ENCODE results near the gene ZNF385D. TPM values are rescaled to one million over a fixed set of nuclear protein-coding genes. Genes with fewer than 3 reads are reported as not detected.

Gene ZNF385D
- total RNA-seq, 1 donor from 2014 or later: under 0.01 TPM

- no peak for TF ChIP-seq CTCF (conservative IDR thresholded peaks at IDR 0.05; ENCODE audit: low read depth, low read length)
- no peak overlapping the region for H3K4me3 ChIP-seq (ENCODE audit: low read depth, low read length)
- no peak for DNase-seq (ENCODE audit: low read depth)
Observed at GRCh38 chr3:21433751-21434150, 317.3 kb downstream of the ZNF385D start.

- no peak for TF ChIP-seq CTCF (conservative IDR thresholded peaks at IDR 0.05; ENCODE audit: low read depth, low read length)
- no peak overlapping the region for H3K4me3 ChIP-seq (ENCODE audit: low read depth, low read length)
- no peak for DNase-seq (ENCODE audit: low read depth)
Observed at GRCh38 chr3:21426920-21427319, 324.1 kb downstream of the ZNF385D start.

GRCh38 chr3:21425715-21426114 is 325.3 kb downstream of the ZNF385D start:
- no peak for TF ChIP-seq CTCF (conservative IDR thresholded peaks at IDR 0.05; ENCODE audit: low read depth, low read length)
- DNase-seq (ENCODE audit: low read depth): no peak
- H3K4me3 ChIP-seq (ENCODE audit: low read depth, low read length): no peak overlapping the region

GRCh38 chr3:21421096-21421495 is 329.9 kb downstream of the ZNF385D start:
- H3K4me3 ChIP-seq (ENCODE audit: low read depth, low read length): no peak overlapping the region
- TF ChIP-seq CTCF (conservative IDR thresholded peaks at IDR 0.05; ENCODE audit: low read depth, low read length): no peak
- no peak for DNase-seq (ENCODE audit: low read depth)

- no peak for TF ChIP-seq CTCF (conservative IDR thresholded peaks at IDR 0.05; ENCODE audit: low read depth, low read length)
- H3K4me3 ChIP-seq (ENCODE audit: low read depth, low read length): no peak overlapping the region
- DNase-seq (ENCODE audit: low read depth): no peak
Observed at GRCh38 chr3:21417991-21418390, 333.0 kb downstream of the ZNF385D start.

GRCh38 chr3:21414506-21414905 is 336.5 kb downstream of the ZNF385D start:
- no peak overlapping the region for H3K4me3 ChIP-seq (ENCODE audit: low read depth, low read length)
- no peak for TF ChIP-seq CTCF (conservative IDR thresholded peaks at IDR 0.05; ENCODE audit: low read depth, low read length)
- no peak for DNase-seq (ENCODE audit: low read depth)

GRCh38 chr3:21411058-21411457 is 340.0 kb downstream of the ZNF385D start:
- no peak overlapping the region for H3K4me3 ChIP-seq (ENCODE audit: low read depth, low read length)
- TF ChIP-seq CTCF (conservative IDR thresholded peaks at IDR 0.05; ENCODE audit: low read depth, low read length): no peak
- no peak for DNase-seq (ENCODE audit: low read depth)
